Activated T-cell treated with anti-CD3 and anti-CD28 coated beads, Interleukin-2, amount 50 U/mL, for 4 hours (primary cell): ENCODE data around the gene CBX6. TPM values are rescaled to one million over a fixed set of nuclear protein-coding genes. Genes with fewer than 3 reads are reported as not detected.
"Not testable (repeated sequence)": the region's sequence is repeated elsewhere in the genome, so short reads cannot be mapped to it uniquely, and the experiment has no call there.

Experiments
- ATAC-seq, 2 donors: fragments of 200-7000 bp; cut with Tn5 transposase; one replicate each; pipeline ENCODE4 v1.10.0; 2021
- DNase-seq: peaks from one replicate; pipeline ENCODE4 v3.0.0-alpha.2; 2020
- H3K27me3 Mint-ChIP-seq: one replicate; pipeline ENCODE4 v1.8.0; 2021; ENCODE audit warnings: low read depth, mixed read lengths
- H3K36me3 Mint-ChIP-seq: one replicate; pipeline ENCODE4 v1.8.0; 2022; ENCODE audit warnings: mixed read lengths; ENCODE audit not compliant: insufficient read depth
- H3K4me1 Mint-ChIP-seq: one replicate; pipeline ENCODE4 v1.8.0; 2021; ENCODE audit warnings: low read depth, mixed read lengths
- H3K4me3 Mint-ChIP-seq: one replicate; pipeline ENCODE4 v1.8.0; 2021; ENCODE audit warnings: mild to moderate bottlenecking, moderate library complexity, mixed read lengths
- H3K9me3 Mint-ChIP-seq: one replicate; pipeline ENCODE4 v1.8.0; 2021; ENCODE audit warnings: mixed read lengths
- total RNA-seq, 3 donors: library from RNA; stranded (reverse); gene quantifications; one replicate each; pipeline ENCODE4 v1.2.1, GENCODE V29; 2021

CBX6 gene
- total RNA-seq, 3 donors from 2014 or later: 192 to 225 (median 207) TPM

- Mint-ChIP-seq H3K36me3 (peaks cover 2% of the 10 kb centered on the region), H3K4me3 (no peak overlapping the region), H3K9me3 (no peaks in the 10 kb centered on the region), H3K4me1 (peaks cover 4% of the 10 kb centered on the region), H3K27me3 (peaks cover 3% of the 10 kb centered on the region)
- ATAC-seq: peak; percentile 11 to 24
- no peak for DNase-seq
Measured at GRCh38 chr22:38860283-38861169, 11.5 kb downstream of the CBX6 start.

GRCh38 chr22:38859581-38860282, 12.3 kb downstream of the CBX6 start:
- ATAC-seq (peak; percentile 6), DNase-seq (no peak)
- H3K4me1 Mint-ChIP-seq: peaks cover 4% of the 10 kb centered on the region
- peaks cover 3% of the 10 kb centered on the region for H3K27me3 Mint-ChIP-seq
- no peak overlapping the region for H3K4me3 Mint-ChIP-seq
- no peaks in the 10 kb centered on the region for H3K9me3 Mint-ChIP-seq
- H3K36me3 Mint-ChIP-seq: peaks cover 2% of the 10 kb centered on the region

DNA sequence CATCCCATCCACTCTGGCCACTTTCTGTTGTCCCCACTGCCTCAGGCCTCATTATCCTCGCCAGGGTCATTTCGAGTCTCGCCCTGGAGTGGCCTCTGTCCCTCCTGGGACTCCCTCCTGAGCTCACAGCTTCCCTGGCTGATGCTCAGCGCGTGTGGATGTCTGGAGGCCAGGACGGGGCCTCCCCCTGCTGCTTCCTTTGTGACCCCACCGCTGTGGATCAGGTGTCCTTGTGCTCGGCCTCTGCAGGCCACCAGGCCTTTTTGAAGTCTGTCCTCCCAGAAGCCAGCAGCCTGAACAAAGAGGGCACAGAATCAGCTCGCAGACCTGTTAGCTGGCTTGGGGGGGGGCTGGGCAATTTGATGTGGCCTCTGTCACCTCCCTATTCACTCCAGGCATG, 13.5 kb downstream of the CBX6 start:
- Mint-ChIP-seq H3K36me3 (no peaks in the 10 kb centered on the region), H3K4me1 (peaks cover 2% of the 10 kb centered on the region), H3K27me3 (peaks cover 3% of the 10 kb centered on the region), H3K9me3 (no peaks in the 10 kb centered on the region), H3K4me3 (no peak overlapping the region)
- DNase-seq (no peak), ATAC-seq (no peak)

- not testable (repeated sequence) for H3K4me1 Mint-ChIP-seq, H3K36me3 Mint-ChIP-seq, H3K27me3 Mint-ChIP-seq, DNase-seq, ATAC-seq, H3K9me3 Mint-ChIP-seq, H3K4me3 Mint-ChIP-seq
Measured at GRCh38 chr22:38854476-38854875, 17.5 kb downstream of the CBX6 start.

DNA sequence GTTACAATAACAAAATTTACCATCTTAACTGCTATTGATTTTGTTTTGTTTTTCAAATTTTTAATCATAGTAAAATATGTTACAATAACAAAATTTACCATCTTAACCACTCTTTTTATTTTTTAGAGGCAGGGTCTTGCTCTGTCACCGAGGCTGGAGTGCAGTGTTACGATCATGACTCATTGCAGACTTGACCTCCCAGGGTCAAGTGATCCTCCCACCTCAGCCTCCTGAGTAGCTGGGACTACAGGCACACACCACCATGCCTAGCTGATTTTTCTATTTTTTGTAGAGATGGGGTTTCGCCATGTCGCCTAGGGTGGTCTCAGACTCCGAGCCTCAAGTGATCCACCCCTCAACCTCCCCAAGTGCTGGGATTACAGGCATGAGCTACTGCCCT, 18.1 kb downstream of the CBX6 start:
- DNase-seq, ATAC-seq, H3K4me3 Mint-ChIP-seq, H3K9me3 Mint-ChIP-seq, H3K27me3 Mint-ChIP-seq, H3K4me1 Mint-ChIP-seq, H3K36me3 Mint-ChIP-seq: not testable (repeated sequence)

- peaks cover 9% of the 10 kb centered on the region for H3K27me3 Mint-ChIP-seq
- no peaks in the 10 kb centered on the region for H3K9me3 Mint-ChIP-seq
- DNase-seq: no peak
- no peaks in the 10 kb centered on the region for H3K4me1 Mint-ChIP-seq
- ATAC-seq: no peak
- H3K4me3 Mint-ChIP-seq: no peak overlapping the region
- no peaks in the 10 kb centered on the region for H3K36me3 Mint-ChIP-seq
Measured at GRCh38 chr22:38853196-38853651, 18.8 kb downstream of the CBX6 start.

DNA sequence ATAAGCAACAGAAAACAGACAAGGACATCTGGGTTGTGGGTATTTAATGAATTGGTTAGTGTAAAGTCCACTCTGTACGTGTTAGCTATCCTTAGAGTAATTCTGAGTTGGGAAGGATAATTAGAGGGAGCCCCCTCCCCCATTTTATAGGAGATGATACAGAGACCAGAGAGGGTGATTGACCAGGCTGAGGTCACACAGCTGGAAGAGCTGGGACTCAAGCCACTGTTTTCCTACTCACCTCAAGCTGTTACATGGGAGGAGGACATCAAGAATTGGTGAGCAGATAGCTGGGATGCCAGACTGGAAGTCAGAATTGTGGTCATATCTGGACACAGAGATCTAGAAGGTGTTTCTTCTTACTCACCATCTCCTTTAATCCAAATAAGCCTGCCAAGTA, 19.5 kb downstream of the CBX6 start:
- Mint-ChIP-seq H3K4me3 (no peak overlapping the region), H3K4me1 (no peaks in the 10 kb centered on the region), H3K36me3 (no peaks in the 10 kb centered on the region), H3K9me3 (no peaks in the 10 kb centered on the region), H3K27me3 (peaks cover 8% of the 10 kb centered on the region)
- DNase-seq (no peak), ATAC-seq (no peak)

DNA sequence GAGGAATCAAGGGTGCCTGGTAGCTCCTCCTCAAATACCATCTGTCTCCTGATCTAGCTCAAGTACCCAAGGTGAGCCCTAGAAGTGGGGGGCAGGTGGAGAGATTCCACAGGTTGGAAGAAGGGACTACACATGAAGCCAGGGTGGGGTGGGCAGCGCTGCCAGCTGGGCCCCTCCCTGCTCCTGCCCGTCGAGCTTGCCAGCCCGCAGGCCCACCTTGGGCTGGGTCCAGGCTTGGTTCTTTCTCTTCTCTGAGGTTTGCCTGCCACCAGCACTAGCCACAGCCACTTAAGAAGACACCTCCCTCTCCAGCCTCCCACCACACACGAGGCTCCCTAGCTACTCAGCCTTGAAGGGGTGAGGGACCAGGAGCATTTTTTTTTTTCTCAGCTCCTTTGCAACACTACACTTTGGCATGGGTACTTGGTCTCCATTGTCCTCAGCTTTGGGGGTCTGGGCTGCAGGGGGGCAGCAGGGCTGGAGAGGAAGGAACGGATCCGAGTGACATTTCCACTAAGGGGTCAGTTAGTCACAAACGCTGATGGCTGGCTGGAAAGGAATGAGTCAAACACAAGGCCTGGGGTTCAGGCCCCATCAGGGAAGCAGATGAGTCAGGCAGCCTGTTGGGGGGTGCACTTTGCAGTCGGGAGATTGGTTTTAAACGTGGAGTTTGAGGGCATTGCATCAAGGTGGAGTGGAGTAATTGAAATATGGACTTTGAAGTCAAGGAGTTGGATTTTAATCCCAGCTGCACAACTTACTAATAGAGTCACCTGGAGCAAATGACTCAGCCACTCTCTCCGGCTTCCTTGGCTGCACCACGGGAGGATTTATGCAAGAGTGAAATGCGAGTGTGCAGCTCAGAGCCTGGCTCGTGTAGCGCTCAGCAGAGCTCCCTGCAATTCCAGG, 20.8 kb downstream of the CBX6 start:
- ATAC-seq: no peak
- Mint-ChIP-seq H3K36me3 (no peaks in the 10 kb centered on the region), H3K9me3 (no peaks in the 10 kb centered on the region), H3K4me1 (no peaks in the 10 kb centered on the region), H3K4me3 (no peak overlapping the region), H3K27me3 (peaks cover 6% of the 10 kb centered on the region)
- DNase-seq: no peak

GRCh38 chr22:38850399-38850798, 21.6 kb downstream of the CBX6 start:
- Mint-ChIP-seq H3K4me3 (no peak overlapping the region), H3K9me3 (no peaks in the 10 kb centered on the region), H3K27me3 (peaks cover 7% of the 10 kb centered on the region), H3K4me1 (no peaks in the 10 kb centered on the region), H3K36me3 (no peaks in the 10 kb centered on the region)
- ATAC-seq: no peak
- DNase-seq: no peak

DNA sequence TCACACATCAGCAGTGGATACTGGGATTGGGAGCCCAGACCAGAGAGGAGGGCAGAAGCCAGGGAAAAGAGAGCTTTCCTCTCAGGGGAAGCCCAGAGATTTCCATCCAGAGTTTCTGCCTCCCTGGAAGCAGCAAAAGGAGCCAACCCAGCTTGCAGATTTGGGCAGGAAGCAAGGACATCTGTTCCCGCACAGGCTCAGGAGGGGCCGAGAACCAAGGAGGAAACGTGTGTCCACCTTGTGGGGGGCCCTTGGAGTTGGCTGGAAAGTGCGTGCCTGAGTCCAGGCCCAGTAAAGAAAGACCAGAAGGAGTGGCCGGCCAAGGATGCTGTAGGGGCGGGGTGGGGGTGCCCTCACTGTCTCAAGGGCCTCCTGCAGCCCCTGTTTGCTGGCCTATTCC, 22.2 kb downstream of the CBX6 start:
- ATAC-seq (no peak), DNase-seq (no peak)
- Mint-ChIP-seq H3K27me3 (peaks cover 11% of the 10 kb centered on the region), H3K9me3 (no peaks in the 10 kb centered on the region), H3K4me3 (no peak overlapping the region), H3K4me1 (no peaks in the 10 kb centered on the region), H3K36me3 (no peaks in the 10 kb centered on the region)

DNA sequence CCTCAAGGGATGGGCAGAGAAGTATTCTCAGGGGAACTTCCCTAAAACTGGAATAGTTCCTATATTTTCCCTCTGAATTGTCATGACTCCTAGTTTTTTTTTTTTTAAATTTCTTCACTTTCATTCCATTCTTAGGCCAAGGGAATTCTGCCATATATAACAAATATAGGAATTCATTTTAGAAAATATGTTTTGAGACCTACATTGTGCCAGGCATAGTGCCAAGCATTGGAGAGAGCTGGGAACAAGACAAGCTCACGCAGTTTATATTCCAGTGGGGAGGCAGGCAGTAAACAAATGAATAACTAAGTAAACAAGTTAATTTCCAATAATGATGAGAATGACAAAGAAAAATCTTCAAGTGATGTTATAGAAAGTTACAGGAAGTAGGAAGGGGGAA, 25.6 kb downstream of the CBX6 start:
- no peaks in the 10 kb centered on the region for H3K9me3 Mint-ChIP-seq
- H3K27me3 Mint-ChIP-seq: peaks cover 20% of the 10 kb centered on the region
- H3K4me3 Mint-ChIP-seq: no peak overlapping the region
- DNase-seq: no peak
- peaks cover 10% of the 10 kb centered on the region for H3K4me1 Mint-ChIP-seq
- no peak for ATAC-seq
- no peaks in the 10 kb centered on the region for H3K36me3 Mint-ChIP-seq

- no peak for ATAC-seq
- no peak for DNase-seq
- Mint-ChIP-seq H3K27me3 (peaks cover 26% of the 10 kb centered on the region), H3K9me3 (no peaks in the 10 kb centered on the region), H3K4me3 (peak overlapping the region; percentile 39), H3K4me1 (peaks cover 14% of the 10 kb centered on the region), H3K36me3 (no peaks in the 10 kb centered on the region)
Measured at GRCh38 chr22:38845004-38845740, 26.8 kb downstream of the CBX6 start.

DNA sequence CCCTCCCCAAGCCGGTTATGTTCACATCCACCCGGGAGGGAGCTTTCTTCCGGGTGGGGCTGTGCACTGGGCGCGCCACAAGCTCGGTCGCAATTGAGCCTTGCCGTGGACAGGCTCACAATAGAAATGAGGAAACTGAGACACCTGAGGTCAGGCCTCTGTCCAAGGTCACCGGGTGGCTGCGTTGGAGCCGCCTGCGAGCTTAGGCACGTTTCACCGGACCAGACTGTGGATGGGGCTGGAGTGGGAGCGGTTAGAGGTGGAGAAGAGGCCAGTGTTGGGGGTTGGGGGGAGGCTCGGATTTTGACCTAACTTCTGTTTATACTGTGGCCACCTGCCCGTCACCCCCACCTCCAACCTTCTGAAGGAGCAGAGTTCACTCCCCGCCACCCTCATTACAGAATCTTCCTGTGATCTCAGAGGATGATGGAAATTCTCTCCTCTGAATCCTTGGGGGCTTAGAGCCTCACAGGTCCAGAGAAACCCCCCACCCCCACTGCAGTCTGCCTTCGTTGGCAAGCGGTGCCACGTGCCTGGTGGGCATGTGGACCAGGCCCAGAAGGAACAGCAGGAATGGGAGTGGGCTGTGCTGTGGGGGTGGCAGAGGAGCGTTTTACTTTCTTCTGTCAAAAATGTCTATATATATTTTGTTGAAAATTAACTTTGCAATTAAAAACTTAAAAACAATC, 27.6 kb downstream of the CBX6 start:
- peak overlapping the region; percentile 61 for H3K4me3 Mint-ChIP-seq
- DNase-seq (no peak), ATAC-seq (peak in 1 of 2 donors; percentile 2)
- peaks cover 33% of the 10 kb centered on the region for H3K27me3 Mint-ChIP-seq
- H3K4me1 Mint-ChIP-seq: peaks cover 18% of the 10 kb centered on the region
- no peaks in the 10 kb centered on the region for H3K9me3 Mint-ChIP-seq
- no peaks in the 10 kb centered on the region for H3K36me3 Mint-ChIP-seq
